Activated CD4-positive, alpha-beta memory T cell treated with anti-CD3 and anti-CD28 coated beads for 36 hours (primary cell): Measurements from ENCODE around the gene SUPT3H. TPM values are rescaled to one million over a fixed set of nuclear protein-coding genes. Genes with fewer than 3 reads are reported as not detected.

Experiments used
- CTCF ChIA-PET: fragments of 350-600 bp; sonication (Branson Sonifier 250); formaldehyde crosslinking; loops from one replicate; lab custom pipeline; 2021; ENCODE audit warnings: antibody characterized with exemption, inconsistent platforms; lab: Charles Lee
- POLR2A ChIA-PET: fragments of 350-600 bp; sonication (Branson Sonifier 250); formaldehyde crosslinking; loops from one replicate; lab custom pipeline; 2021; ENCODE audit warnings: antibody characterized with exemption; lab: Charles Lee
- DNase-seq: peaks from one replicate; pipeline ENCODE4 v3.0.0-alpha.2; 2020
- H3K27ac Mint-ChIP-seq: one replicate; pipeline ENCODE4 v1.8.0; 2021; ENCODE audit warnings: mixed read lengths
- H3K27me3 Mint-ChIP-seq: one replicate; pipeline ENCODE4 v1.8.0; 2021; ENCODE audit warnings: mixed read lengths
- H3K36me3 Mint-ChIP-seq: one replicate; pipeline ENCODE4 v1.8.0; 2021; ENCODE audit warnings: mixed read lengths
- H3K4me1 Mint-ChIP-seq: one replicate; pipeline ENCODE4 v1.8.0; 2021; ENCODE audit warnings: low read depth, mixed read lengths
- H3K4me3 Mint-ChIP-seq: one replicate; pipeline ENCODE4 v1.8.0; 2021; ENCODE audit warnings: mild to moderate bottlenecking, mixed read lengths
- H3K9me3 Mint-ChIP-seq: one replicate; pipeline ENCODE4 v1.8.0; 2021; ENCODE audit warnings: mixed read lengths
- intact Hi-C: fragments of 100-400 bp; cut with micrococcal nuclease; formaldehyde crosslinking; loops from one replicate; pipeline ENCODE4 v1.15.1; 2023
- total RNA-seq, 2 experiments: library from RNA; stranded (reverse); gene quantifications; one replicate each; pipeline ENCODE4 v1.2.3, GENCODE V29; 2021

SUPT3H gene
- total RNA-seq, 2 experiments from 2014 or later = 17.4 to 18.2 TPM

DNA sequence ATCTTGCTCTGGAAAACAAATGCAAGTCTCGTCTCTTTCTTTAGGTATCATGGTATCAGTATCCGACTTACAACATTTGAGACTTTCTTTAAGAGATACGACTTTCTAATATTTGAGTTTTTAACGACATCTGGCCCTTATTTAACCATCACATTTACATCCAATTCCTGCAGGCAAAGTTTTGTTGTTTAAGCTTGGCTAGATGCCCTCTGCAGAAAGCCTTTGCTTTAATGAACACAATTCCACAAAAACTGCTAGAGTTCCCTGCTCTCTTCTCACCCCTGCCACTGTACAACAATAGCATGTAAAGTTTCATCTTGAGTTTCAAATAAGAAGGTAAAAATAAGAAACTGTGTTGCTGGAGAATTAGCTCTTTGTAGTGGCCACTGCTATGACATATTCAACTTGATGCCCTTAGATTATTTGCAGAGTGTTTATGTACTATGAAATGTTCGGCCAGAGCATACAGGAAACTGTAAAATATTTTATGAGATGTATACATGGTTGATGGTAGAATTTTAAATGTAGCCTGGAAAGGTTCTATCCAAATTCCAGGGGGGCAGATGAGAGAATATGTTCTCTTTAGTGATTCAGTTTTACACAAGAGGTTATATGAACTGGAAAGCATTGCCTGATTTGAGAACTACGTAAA, 551.6 kb downstream of the SUPT3H start:
- H3K4me3 Mint-ChIP-seq = no peak overlapping the region
- no peak overlapping the region for H3K27ac Mint-ChIP-seq
- POLR2A ChIA-PET = no interaction called here
- peaks cover 22% of the 10 kb centered on the region for H3K4me1 Mint-ChIP-seq
- intact Hi-C loops = no loop called here
- H3K27me3 Mint-ChIP-seq = no peaks in the 10 kb centered on the region
- no peak for DNase-seq
- peaks cover 9% of the 10 kb centered on the region for H3K36me3 Mint-ChIP-seq
- no peaks in the 10 kb centered on the region for H3K9me3 Mint-ChIP-seq
- CTCF ChIA-PET = interaction anchor here (0.7 kb wide), 1 partner anchor 15 kb away, joined by 3 read pairs; no protein-coding TSS in a partner anchor

GRCh38 chr6:44825273-44825672, 552.5 kb downstream of the SUPT3H start:
- Mint-ChIP-seq H3K4me1 (peaks cover 19% of the 10 kb centered on the region), H3K27ac (no peak overlapping the region), H3K9me3 (no peaks in the 10 kb centered on the region), H3K4me3 (no peak overlapping the region), H3K27me3 (no peaks in the 10 kb centered on the region), H3K36me3 (peaks cover 9% of the 10 kb centered on the region)
- intact Hi-C loops = no loop called here
- CTCF ChIA-PET = no interaction called here
- POLR2A ChIA-PET = no interaction called here
- no peak for DNase-seq

GRCh38 chr6:44824567-44824966, 553.2 kb downstream of the SUPT3H start:
- no peak for DNase-seq
- H3K4me1 Mint-ChIP-seq = peaks cover 13% of the 10 kb centered on the region
- no peak overlapping the region for H3K4me3 Mint-ChIP-seq
- H3K27me3 Mint-ChIP-seq = no peaks in the 10 kb centered on the region
- ChIA-PET CTCF (interaction anchor here (1.3 kb wide), 1 partner anchor 168 kb away, joined by 3 read pairs; no protein-coding TSS in a partner anchor), POLR2A (interaction anchor here (0.7 kb wide), 1 partner anchor 1012 kb away, joined by 4 read pairs; no protein-coding TSS in a partner anchor)
- intact Hi-C loops = no loop called here
- peaks cover 9% of the 10 kb centered on the region for H3K36me3 Mint-ChIP-seq
- no peak overlapping the region for H3K27ac Mint-ChIP-seq
- H3K9me3 Mint-ChIP-seq = no peaks in the 10 kb centered on the region

DNA sequence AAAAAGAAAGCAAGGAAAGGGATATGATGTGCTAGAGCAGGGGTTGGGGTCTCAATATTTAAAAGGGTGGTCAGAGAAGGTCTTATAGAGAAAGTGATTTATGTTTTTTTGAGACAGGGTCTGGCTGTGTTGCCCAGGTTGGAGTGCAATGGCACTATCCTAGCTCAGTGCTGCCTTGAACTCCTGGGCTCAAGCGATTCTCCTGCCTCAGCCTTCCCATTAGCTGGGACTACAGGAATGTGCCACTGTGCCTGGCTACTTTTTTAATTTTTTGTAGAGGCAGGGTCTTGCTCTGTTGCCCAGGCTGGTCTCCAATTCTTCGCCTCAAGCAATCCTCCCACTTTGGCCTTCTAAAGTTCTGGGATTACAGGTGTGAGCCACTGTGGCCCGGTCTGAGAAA, 557.0 kb downstream of the SUPT3H start:
- Mint-ChIP-seq H3K27me3 (no peaks in the 10 kb centered on the region), H3K4me3 (no peak overlapping the region), H3K27ac (no peak overlapping the region), H3K4me1 (no peaks in the 10 kb centered on the region), H3K36me3 (peaks cover 12% of the 10 kb centered on the region), H3K9me3 (peaks cover 14% of the 10 kb centered on the region)
- ChIA-PET CTCF (no interaction called here), POLR2A (no interaction called here)
- intact Hi-C loops = no loop called here
- no peak for DNase-seq

- Mint-ChIP-seq H3K36me3 (peaks cover 10% of the 10 kb centered on the region), H3K4me1 (no peaks in the 10 kb centered on the region), H3K4me3 (no peak overlapping the region), H3K9me3 (peaks cover 14% of the 10 kb centered on the region), H3K27me3 (no peaks in the 10 kb centered on the region), H3K27ac (no peak overlapping the region)
- no peak for DNase-seq
- ChIA-PET CTCF (no interaction called here), POLR2A (no interaction called here)
- intact Hi-C loops = no loop called here
Measured at GRCh38 chr6:44820321-44820720, 557.4 kb downstream of the SUPT3H start.

- no peak overlapping the region for H3K4me3 Mint-ChIP-seq
- no peak overlapping the region for H3K27ac Mint-ChIP-seq
- peaks cover 1% of the 10 kb centered on the region for H3K9me3 Mint-ChIP-seq
- ChIA-PET CTCF (interaction anchor here (1.0 kb wide), 1 partner anchor 15 kb away, joined by 3 read pairs; no protein-coding TSS in a partner anchor), POLR2A (no interaction called here)
- peaks cover 17% of the 10 kb centered on the region for H3K4me1 Mint-ChIP-seq
- DNase-seq = no peak
- H3K27me3 Mint-ChIP-seq = no peaks in the 10 kb centered on the region
- intact Hi-C loops = no loop called here
- H3K36me3 Mint-ChIP-seq = peaks cover 3% of the 10 kb centered on the region
Measured at GRCh38 chr6:44811456-44811855, 566.3 kb downstream of the SUPT3H start.

- ChIA-PET POLR2A (no interaction called here), CTCF (no interaction called here)
- Mint-ChIP-seq H3K4me1 (peaks cover 17% of the 10 kb centered on the region), H3K9me3 (no peaks in the 10 kb centered on the region), H3K27ac (no peak overlapping the region), H3K4me3 (no peak overlapping the region), H3K36me3 (no peaks in the 10 kb centered on the region), H3K27me3 (no peaks in the 10 kb centered on the region)
- DNase-seq = no peak
- intact Hi-C loops = no loop called here
Measured at GRCh38 chr6:44809258-44809657, 568.5 kb downstream of the SUPT3H start.

DNA sequence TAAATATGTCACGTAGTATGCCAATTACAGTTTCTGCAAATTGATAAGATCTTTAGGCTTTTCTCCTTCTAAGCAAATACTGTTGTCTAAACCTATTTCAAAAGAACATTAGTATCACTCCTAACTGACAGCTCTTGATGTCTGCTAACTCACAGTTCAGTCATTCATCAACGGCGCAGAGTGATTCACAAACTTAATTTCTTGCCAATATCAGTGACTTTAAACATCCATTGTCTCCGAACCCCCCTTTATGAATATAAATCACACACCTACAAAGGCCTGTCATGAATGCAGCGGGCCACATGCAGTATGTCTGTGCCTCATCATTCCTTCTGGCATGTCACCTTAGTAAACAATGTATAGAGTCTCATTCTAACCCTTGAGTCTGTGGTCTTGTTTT, 569.6 kb downstream of the SUPT3H start:
- CTCF ChIA-PET = no interaction called here
- no peak for DNase-seq
- POLR2A ChIA-PET = no interaction called here
- Mint-ChIP-seq H3K36me3 (no peaks in the 10 kb centered on the region), H3K27ac (no peak overlapping the region), H3K4me3 (no peak overlapping the region), H3K9me3 (no peaks in the 10 kb centered on the region), H3K27me3 (no peaks in the 10 kb centered on the region), H3K4me1 (peaks cover 17% of the 10 kb centered on the region)
- intact Hi-C loops = no loop called here

- Mint-ChIP-seq H3K4me3 (no peak overlapping the region), H3K4me1 (peaks cover 14% of the 10 kb centered on the region), H3K27me3 (no peaks in the 10 kb centered on the region), H3K9me3 (no peaks in the 10 kb centered on the region), H3K36me3 (no peaks in the 10 kb centered on the region), H3K27ac (no peak overlapping the region)
- intact Hi-C loops = no loop called here
- CTCF ChIA-PET = no interaction called here
- DNase-seq = no peak
- POLR2A ChIA-PET = no interaction called here
Measured at GRCh38 chr6:44806656-44807055, 571.1 kb downstream of the SUPT3H start.

DNA sequence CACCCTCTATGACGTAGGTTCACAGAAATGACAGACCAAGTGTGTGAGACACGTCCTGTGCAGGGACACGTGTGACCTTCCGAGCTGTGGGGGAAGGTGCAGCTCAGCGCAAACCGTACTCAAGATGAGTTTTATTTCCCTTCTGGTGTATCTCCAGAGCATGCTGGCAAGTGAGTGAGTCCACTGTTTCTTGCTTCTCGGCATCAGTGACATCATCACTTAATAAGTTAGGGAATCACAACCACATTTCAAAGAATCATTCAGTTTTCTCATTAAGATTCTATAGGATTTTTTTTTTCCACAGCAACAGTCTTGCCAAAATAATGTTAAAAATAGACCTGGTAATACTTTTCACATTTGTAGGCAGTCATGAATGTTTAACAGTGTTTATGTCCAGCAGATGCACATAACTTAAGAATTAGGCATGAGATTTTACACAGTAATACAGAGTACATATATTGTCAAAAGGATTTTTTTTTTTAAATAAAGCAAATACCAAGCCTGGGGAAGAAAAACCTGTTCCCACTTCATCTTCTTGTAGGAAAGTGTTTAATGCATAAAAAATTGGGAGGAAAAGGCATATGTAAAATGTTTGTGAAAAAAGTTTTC, 572.4 kb downstream of the SUPT3H start:
- Mint-ChIP-seq H3K36me3 (no peaks in the 10 kb centered on the region), H3K27ac (no peak overlapping the region), H3K4me3 (no peak overlapping the region), H3K27me3 (no peaks in the 10 kb centered on the region), H3K9me3 (no peaks in the 10 kb centered on the region), H3K4me1 (peaks cover 8% of the 10 kb centered on the region)
- ChIA-PET CTCF (no interaction called here), POLR2A (no interaction called here)
- intact Hi-C loops = no loop called here
- no peak for DNase-seq

DNA sequence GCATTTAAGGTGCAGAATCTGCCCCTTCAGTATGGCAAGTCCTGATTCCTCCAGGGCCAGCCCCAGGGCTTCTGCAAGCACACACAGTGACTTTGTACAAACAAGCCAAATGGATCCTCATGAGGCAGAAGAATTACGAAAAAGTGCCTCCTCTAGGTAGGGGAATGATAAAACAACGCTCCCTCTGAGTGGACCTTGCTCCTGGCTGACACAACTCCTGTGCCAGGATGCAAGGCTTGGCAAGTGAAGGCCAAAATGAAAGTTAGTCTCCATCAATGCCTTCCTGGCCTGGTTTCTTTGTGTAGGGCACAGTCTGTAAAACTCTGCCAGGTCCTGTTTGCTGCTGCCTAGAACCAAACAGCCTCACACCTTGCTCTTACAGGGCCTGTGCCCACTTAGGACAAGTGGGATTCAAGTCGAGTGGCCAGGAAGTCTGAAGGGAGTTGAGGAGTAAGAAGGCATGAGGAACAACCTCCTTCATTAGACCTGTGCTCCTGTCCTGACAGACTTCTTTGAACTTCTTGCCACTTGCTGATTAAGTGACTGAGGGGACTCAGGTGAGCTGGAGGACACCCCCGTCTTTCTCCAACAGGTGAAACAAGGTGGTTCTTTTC, 573.1 kb downstream of the SUPT3H start:
- DNase-seq = no peak
- CTCF ChIA-PET = no interaction called here
- H3K27ac Mint-ChIP-seq = no peak overlapping the region

DNA sequence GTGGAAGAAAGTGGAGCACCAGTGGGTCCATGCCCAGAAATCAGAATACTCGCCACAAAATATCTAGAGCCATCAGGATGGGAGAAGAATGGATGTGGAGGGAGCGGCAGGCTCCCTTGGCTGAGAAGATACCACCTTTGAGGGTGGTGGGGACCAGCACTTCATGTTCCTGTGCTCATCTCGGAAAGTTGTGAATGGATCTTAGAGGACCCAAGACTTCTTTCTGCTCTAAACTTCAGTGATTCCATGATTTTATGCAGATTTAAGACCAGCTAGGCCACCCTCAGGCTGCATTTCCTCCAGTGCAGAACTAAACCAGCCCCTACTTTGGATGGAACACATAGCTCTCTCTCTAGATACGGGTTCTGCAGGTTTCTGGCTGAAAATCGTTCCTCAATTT, 573.7 kb downstream of the SUPT3H start:
- intact Hi-C loops = no loop called here
- peaks cover 1% of the 10 kb centered on the region for H3K4me1 Mint-ChIP-seq

More for the DNA sequence above, 573.1 kb downstream of the SUPT3H start:
- Mint-ChIP-seq H3K4me1 (peaks cover 6% of the 10 kb centered on the region), H3K36me3 (no peaks in the 10 kb centered on the region), H3K4me3 (no peak overlapping the region), H3K27me3 (no peaks in the 10 kb centered on the region), H3K9me3 (no peaks in the 10 kb centered on the region)
- intact Hi-C loops = no loop called here
- POLR2A ChIA-PET = no interaction called here

More for the DNA sequence above, 573.7 kb downstream of the SUPT3H start:
- no peak overlapping the region for H3K4me3 Mint-ChIP-seq
- ChIA-PET POLR2A (no interaction called here), CTCF (no interaction called here)
- no peak for DNase-seq
- H3K27me3 Mint-ChIP-seq = peaks cover 2% of the 10 kb centered on the region
- H3K27ac Mint-ChIP-seq = no peak overlapping the region
- no peaks in the 10 kb centered on the region for H3K9me3 Mint-ChIP-seq
- no peaks in the 10 kb centered on the region for H3K36me3 Mint-ChIP-seq
